Posterior cingulate gyrus (tissue), 11 donors: ENCODE measurements around the gene SPATA24.
"Not testable (repeated sequence)": the region's sequence is repeated elsewhere in the genome, so short reads cannot be mapped to it uniquely, and the experiment has no call there.

ENCODE experiments used
- DNase-seq, 10 donors: peaks; one replicate each; pipeline versions ENCODE4 v3.0.0 to v3.0.0-alpha.2; 2020 to 2021; ENCODE audit warnings: mixed read lengths in 3 of 10
- intact Hi-C: fragments of 100-400 bp; cut with DNase I; formaldehyde crosslinking; loops from one replicate; pipeline ENCODE4 v1.15.1; 2023

Gene SPATA24

GRCh38 chr5:139396691-139397090, 7.2 kb downstream of the SPATA24 start:
- intact Hi-C loops, result no loop called here
- DNase-seq, result peak in 3 of 10 donors; percentile 58 to 79 (median 66)

- peak in 2 of 10 donors; percentile 19 to 43 for DNase-seq
- intact Hi-C loops, result no loop called here
Measured at GRCh38 chr5:139395844-139396640, 7.8 kb downstream of the SPATA24 start.

- intact Hi-C loops, result no loop called here
- DNase-seq, result peak in 2 of 10 donors; percentile 68 to 83
Measured at GRCh38 chr5:139394654-139395566, 9.0 kb downstream of the SPATA24 start, which contains the start of gene PROB1. Gene PROB1 (minus strand): TSS chr5:139395104. CDS start chr5:139395081, 23 bp downstream.

GRCh38 chr5:139394123-139394653, 9.7 kb downstream of the SPATA24 start:
- intact Hi-C loops, result no loop called here
- peak in 5 of 10 donors; percentile 32 to 90 (median 42) for DNase-seq

GRCh38 chr5:139393497-139394122, 10.3 kb downstream of the SPATA24 start:
- intact Hi-C loops, result no loop called here
- no peak for DNase-seq

- peak in 4 of 10 donors; percentile 29 to 87 (median 52) for DNase-seq
Measured at GRCh38 chr5:139392678-139393496, 11.0 kb downstream of the SPATA24 start.

GRCh38 chr5:139392324-139392677, 11.6 kb downstream of the SPATA24 start:
- intact Hi-C loops, result no loop called here
- peak in 2 of 10 donors; percentile 64 to 66 for DNase-seq

More at GRCh38 chr5:139392678-139393496, 11.0 kb downstream of the SPATA24 start:
- intact Hi-C loops, result no loop called here

- intact Hi-C loops, result no loop called here
Measured at GRCh38 chr5:139391570-139392323, 12.1 kb downstream of the SPATA24 start.

GRCh38 chr5:139390639-139391569, 13.0 kb downstream of the SPATA24 start:
- DNase-seq, result peak in 3 of 10 donors; percentile 45 to 69 (median 63)
- intact Hi-C loops, result no loop called here

More at GRCh38 chr5:139391570-139392323, 12.1 kb downstream of the SPATA24 start:
- peak in 3 of 10 donors; percentile 67 to 80 (median 71) for DNase-seq

GRCh38 chr5:139389701-139390638, 13.9 kb downstream of the SPATA24 start, which contains the start of gene MZB1:
Gene MZB1 (minus strand): TSS chr5:139389913. CDS start chr5:139389856, 57 bp downstream.
- DNase-seq, result peak in 3 of 10 donors; percentile 52 to 65 (median 54)
- intact Hi-C loops, result no loop called here

- peak in 3 of 10 donors; percentile 38 to 59 (median 40) for DNase-seq
- intact Hi-C loops, result no loop called here
Measured at GRCh38 chr5:139388198-139388821, 15.6 kb downstream of the SPATA24 start.

- peak in 3 of 10 donors; percentile 25 to 55 (median 39) for DNase-seq
- intact Hi-C loops, result no loop called here
Measured at GRCh38 chr5:139387611-139388197, 16.2 kb downstream of the SPATA24 start.

GRCh38 chr5:139386956-139387355, 16.9 kb downstream of the SPATA24 start:
- intact Hi-C loops, result not testable (repeated sequence)
- peak in 3 of 10 donors; percentile 42 to 50 (median 49) for DNase-seq

GRCh38 chr5:139386050-139386438, 17.8 kb downstream of the SPATA24 start:
- intact Hi-C loops, result no loop called here

More at GRCh38 chr5:139386050-139386438, 17.8 kb downstream of the SPATA24 start:
- peak in 2 of 10 donors; percentile 13 to 42 for DNase-seq
